HCT116 (cell line): ENCODE measurements around the gene TBC1D22B. TPM values are rescaled to one million over a fixed set of nuclear protein-coding genes. Genes with fewer than 3 reads are reported as not detected.

Source experiments
- ATAC-seq: fragments of 200-7000 bp; cut with Tn5 transposase; 2 replicates; pipeline ENCODE4 v1.9.1; 2020; ENCODE audit warnings: mild to moderate bottlenecking, moderate library complexity
- BruUV-seq: library from RNA; stranded (reverse); fragments of 400-500 nt; replicated peaks from 2 replicates; lab custom pipeline; 2021; lab: Mats Ljungman, UMichigan
- CTCF ChIA-PET: fragments of 300-600 bp; sonication (Branson Sonifier 250); formaldehyde crosslinking; loops from one replicate; lab custom pipeline; 2021; ENCODE audit warnings: antibody characterized with exemption; lab: Charles Lee
- POLR2A ChIA-PET: fragments of 300-600, 350-600 bp; sonication (Branson Sonifier 250); formaldehyde crosslinking; loops from one replicate; lab custom pipeline; 2021; ENCODE audit warnings: antibody characterized with exemption; lab: Charles Lee
- RAD21 ChIA-PET, 2 experiments: fragments of 300-600 bp; sonication (Branson Sonifier 250); formaldehyde crosslinking; loops; one replicate each; lab custom pipeline; 2023; ENCODE audit warnings: low total read pairs in 2 of 2; ENCODE audit not compliant: uncharacterized antibody in 2 of 2, unreplicated experiment in 2 of 2, low non-redundant PET in 1 of 2; lab: Charles Lee
- DNase-seq: peaks from one replicate; pipeline ENCODE4 v3.0.0-alpha.2; 2010; ENCODE audit warnings: low read depth, low spot score
- H2AFZ ChIP-seq: fragments of 200-600 bp; shearing (Covaris generic), sonication (generic); 2 replicates; pipeline ENCODE4 v1.6.1; 2017; ENCODE audit warnings: low read depth, mixed run types, mixed read lengths, antibody characterized with exemption, low read length; ENCODE audit not compliant: poor library complexity, severe bottlenecking
- H3K27ac ChIP-seq: 2 replicates; pipeline ENCODE4 v1.5.1; 2012; ENCODE audit warnings: low read depth, low read length
- H3K27me3 ChIP-seq: fragments of 200-600 bp; sonication (generic); 2 replicates; pipeline ENCODE4 v1.6.1; 2016; ENCODE audit warnings: mixed run types, low read length, mixed read lengths; ENCODE audit not compliant: insufficient read depth
- H3K36me3 ChIP-seq, 2 experiments: fragments of 200-500 bp in 1 of 2; fragments of 200-600 bp in 1 of 2; sonication (Bioruptor generic) in 1 of 2; sonication (generic) in 1 of 2; 2 replicates each; pipeline versions ENCODE4 v1.5.1 to v1.6.1; 2014 to 2016; ENCODE audit warnings: low read length in 2 of 2, inconsistent platforms in 1 of 2, mixed read lengths in 1 of 2, mixed run types in 1 of 2; ENCODE audit not compliant: insufficient read depth in 2 of 2, control insufficient read depth in 1 of 2
- H3K4me1 ChIP-seq, 2 experiments: fragments of 200-600 bp in 1 of 2; sonication (generic) in 1 of 2; 2 replicates each; pipeline versions ENCODE4 v1.5.1 to v1.6.1; 2012 to 2017; ENCODE audit warnings: low read length in 2 of 2, inconsistent platforms in 1 of 2, mild to moderate bottlenecking in 1 of 2, mixed read lengths in 1 of 2, mixed run types in 1 of 2, moderate library complexity in 1 of 2; ENCODE audit not compliant: insufficient read depth in 2 of 2, control insufficient read depth in 1 of 2
- H3K4me2 ChIP-seq: fragments of 200-600 bp; sonication (generic); 2 replicates; pipeline ENCODE4 v1.6.1; 2017; ENCODE audit warnings: mixed run types, low read length, mixed read lengths
- H3K4me3 ChIP-seq, 2 experiments: fragments of 200-600 bp in 1 of 2; sonication (generic) in 1 of 2; replicated peaks in 1 of 2; 2 replicates each; pipeline ENCODE4 v1.5.1; 2011 to 2016; ENCODE audit warnings: low read length in 2 of 2, control low read depth in 1 of 2, low read depth in 1 of 2, mild to moderate bottlenecking in 1 of 2, mixed read lengths in 1 of 2, mixed run types in 1 of 2
- H3K79me2 ChIP-seq: fragments of 200-600 bp; sonication (generic); 2 replicates; pipeline ENCODE4 v1.6.1; 2017; ENCODE audit warnings: mild to moderate bottlenecking, mixed run types, low read length, moderate library complexity, mixed read lengths; ENCODE audit not compliant: insufficient read depth
- H3K9ac ChIP-seq: fragments of 200-600 bp; sonication (generic); 2 replicates; pipeline ENCODE4 v1.6.1; 2016; ENCODE audit warnings: low read length, mixed read lengths
- H3K9me2 ChIP-seq: fragments of 200-600 bp; sonication (generic), shearing (Covaris generic); 2 replicates; pipeline ENCODE4 v1.6.1; 2017; ENCODE audit warnings: mixed run types, mild to moderate bottlenecking, moderate library complexity; ENCODE audit not compliant: insufficient read depth
- H3K9me3 ChIP-seq, 2 experiments: fragments of 200-500 bp in 1 of 2; fragments of 200-600 bp in 1 of 2; sonication (Bioruptor generic) in 1 of 2; sonication (generic) in 1 of 2; 2 replicates each; pipeline ENCODE4 v1.6.1; 2014 to 2017; ENCODE audit warnings: low read length in 2 of 2, mixed read lengths in 2 of 2, inconsistent platforms in 1 of 2, low read depth in 1 of 2, mild to moderate bottlenecking in 1 of 2, mixed run types in 1 of 2, moderate library complexity in 1 of 2; ENCODE audit not compliant: control insufficient read depth in 1 of 2, insufficient read depth in 1 of 2
- H4K20me1 ChIP-seq: fragments of 200-600 bp; sonication (generic), shearing (Covaris generic); 2 replicates; pipeline ENCODE4 v1.6.1; 2017; ENCODE audit warnings: mixed run types, mild to moderate bottlenecking, moderate library complexity; ENCODE audit not compliant: insufficient read depth
- ATF3 ChIP-seq: IDR thresholded peaks from 2 replicates; pipeline ENCODE4 v1.6.1; 2012
- CBX3 ChIP-seq: IDR thresholded peaks from 2 replicates; pipeline ENCODE4 v1.6.1; 2012; ENCODE audit warnings: low read depth
- CEBPB ChIP-seq: IDR thresholded peaks from 2 replicates; pipeline ENCODE4 v1.6.1; 2012; ENCODE audit warnings: low read depth
- CTCF ChIP-seq, 3 experiments: fragments of 200-600 bp in 1 of 3; sonication (generic) in 1 of 3; IDR thresholded peaks in 2 of 3; conservative IDR thresholded peaks in 1 of 3; 2 replicates each; pipeline ENCODE4 v1.5.1; 2012 to 2017; ENCODE audit warnings: low read depth in 2 of 3, low read length in 2 of 3, antibody characterized with exemption in 1 of 3, borderline replicate concordance in 1 of 3, control low read depth in 1 of 3, mild to moderate bottlenecking in 1 of 3, mixed read lengths in 1 of 3, mixed run types in 1 of 3, moderate library complexity in 1 of 3; ENCODE audit not compliant: insufficient read depth in 1 of 3
- FOSL1 ChIP-seq: IDR thresholded peaks from 2 replicates; pipeline ENCODE4 v1.6.1; 2012; ENCODE audit warnings: low read depth
- RAD21 ChIP-seq: IDR thresholded peaks from 2 replicates; pipeline ENCODE4 v1.6.1; 2012; ENCODE audit warnings: low read depth, mild to moderate bottlenecking
- SP1 ChIP-seq: IDR thresholded peaks from 2 replicates; pipeline ENCODE4 v1.6.1; 2012; ENCODE audit warnings: low read depth
- SRF ChIP-seq: IDR thresholded peaks from 2 replicates; pipeline ENCODE4 v1.6.1; 2012; ENCODE audit warnings: low read depth
- YY1 ChIP-seq: IDR thresholded peaks from 2 replicates; pipeline ENCODE4 v1.6.1; 2011; ENCODE audit warnings: low read length, low read depth, moderate library complexity, mild to moderate bottlenecking; ENCODE audit not compliant: insufficient replicate concordance; ENCODE audit errors: extremely low read depth
- ZNF274 ChIP-seq: fragments of 200-500 bp; sonication (Bioruptor generic); IDR thresholded peaks from 2 replicates; pipeline ENCODE4 v1.6.1; 2014; ENCODE audit warnings: mild to moderate bottlenecking, low read depth, low read length, inconsistent platforms
- intact Hi-C: fragments of 100-400 bp; cut with micrococcal nuclease; formaldehyde crosslinking; loops from 2 replicates; pipeline ENCODE4 v1.10.0; 2022
- total RNA-seq: library from RNA; stranded (reverse); gene quantifications from one replicate; pipeline ENCODE4 v1.2.1, GENCODE V29; 2021; ENCODE audit not compliant: unreplicated experiment
- TF ChIP-seq, protein P1 (sequence below): IDR thresholded peaks from 2 replicates; pipeline ENCODE4 v1.6.1; 2011; ENCODE audit warnings: mild to moderate bottlenecking, low read length, moderate library complexity; ENCODE audit not compliant: insufficient replicate concordance; ENCODE audit errors: extremely low read depth

TBC1D22B gene
- total RNA-seq, 1 experiment from 2014 or later: 9.1 TPM

GRCh38 chr6:37218061-37218460 lies 39.5 kb upstream of the TBC1D22B start:
- intact Hi-C loops: no loop called here
- Histone ChIP-seq H3K27ac (no peak overlapping the region), H3K4me2 (no peak overlapping the region), H3K27me3 (no peaks in the 10 kb centered on the region), H3K9ac (no peak overlapping the region), H3K36me3 (no peaks in the 10 kb centered on the region), H3K4me1 (peaks cover 8 to 21% of the 10 kb centered on the region in 2 experiments), H3K9me2 (no peaks in the 10 kb centered on the region), H3K4me3 (no peak overlapping the region), H3K9me3 (no peaks in the 10 kb centered on the region), H4K20me1 (no peaks in the 10 kb centered on the region), H3K79me2 (no peaks in the 10 kb centered on the region), H2AFZ (no peak overlapping the region)
- no TSS peak for BruUV-seq
- no peak for DNase-seq
- ChIA-PET CTCF (no interaction called here), POLR2A (no interaction called here), RAD21 (no interaction called here)
- no peak for ATAC-seq
- TF ChIP-seq CBX3: no peak
- no peak for TF ChIP-seq SRF
- no peak for TF ChIP-seq CEBPB
- no peak for TF ChIP-seq RAD21

- ChIA-PET CTCF (no interaction called here), POLR2A (no interaction called here)
- H2AFZ ChIP-seq: no peak overlapping the region
Observed at GRCh38 chr6:37218511-37218910, 39.1 kb upstream of the TBC1D22B start.

More at GRCh38 chr6:37218511-37218910, 39.1 kb upstream of the TBC1D22B start:
- no peak overlapping the region for H3K27ac ChIP-seq
- ATAC-seq (no peak), DNase-seq (no peak)
- H3K79me2 ChIP-seq: no peaks in the 10 kb centered on the region
- RAD21 ChIA-PET: no interaction called here
- no peaks in the 10 kb centered on the region for H3K9me2 ChIP-seq
- H3K27me3 ChIP-seq: no peaks in the 10 kb centered on the region
- H3K4me3 ChIP-seq: no peak overlapping the region
- H3K4me1 ChIP-seq: peaks cover 12 to 25% of the 10 kb centered on the region in 2 experiments
- H3K9ac ChIP-seq: no peak overlapping the region
- H3K9me3 ChIP-seq: no peaks in the 10 kb centered on the region
- no peaks in the 10 kb centered on the region for H4K20me1 ChIP-seq
- no peak for TF ChIP-seq FOSL1
- TF ChIP-seq RAD21: no peak
- TF ChIP-seq, protein P1, sequence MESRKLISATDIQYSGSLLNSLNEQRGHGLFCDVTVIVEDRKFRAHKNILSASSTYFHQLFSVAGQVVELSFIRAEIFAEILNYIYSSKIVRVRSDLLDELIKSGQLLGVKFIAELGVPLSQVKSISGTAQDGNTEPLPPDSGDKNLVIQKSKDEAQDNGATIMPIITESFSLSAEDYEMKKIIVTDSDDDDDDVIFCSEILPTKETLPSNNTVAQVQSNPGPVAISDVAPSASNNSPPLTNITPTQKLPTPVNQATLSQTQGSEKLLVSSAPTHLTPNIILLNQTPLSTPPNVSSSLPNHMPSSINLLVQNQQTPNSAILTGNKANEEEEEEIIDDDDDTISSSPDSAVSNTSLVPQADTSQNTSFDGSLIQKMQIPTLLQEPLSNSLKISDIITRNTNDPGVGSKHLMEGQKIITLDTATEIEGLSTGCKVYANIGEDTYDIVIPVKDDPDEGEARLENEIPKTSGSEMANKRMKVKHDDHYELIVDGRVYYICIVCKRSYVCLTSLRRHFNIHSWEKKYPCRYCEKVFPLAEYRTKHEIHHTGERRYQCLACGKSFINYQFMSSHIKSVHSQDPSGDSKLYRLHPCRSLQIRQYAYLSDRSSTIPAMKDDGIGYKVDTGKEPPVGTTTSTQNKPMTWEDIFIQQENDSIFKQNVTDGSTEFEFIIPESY: no peak
- no peak for TF ChIP-seq YY1
- no peak for TF ChIP-seq SP1
- TF ChIP-seq ZNF274: no peak
- TF ChIP-seq CBX3: no peak
- TF ChIP-seq CTCF (IDR thresholded peaks at IDR 0.05 in 2 of 3, conservative IDR thresholded peaks at IDR 0.05 in 1 of 3; ENCODE audit: borderline replicate concordance in 1 of 3, insufficient read depth in 1 of 3, low read depth in 2 of 3, low read length in 2 of 3): no peak
- TF ChIP-seq ATF3: no peak
- no peak for TF ChIP-seq SRF
- TF ChIP-seq, all 23 proteins: peak for 0
- no peak overlapping the region for H3K4me2 ChIP-seq
- no peaks in the 10 kb centered on the region for H3K36me3 ChIP-seq
- BruUV-seq: no TSS peak
- intact Hi-C loops: no loop called here
